ENCODE results near the gene TP53AIP1. TPM values are rescaled to one million over a fixed set of nuclear protein-coding genes. Genes with fewer than 3 reads are reported as not detected.

TP53AIP1 gene
- total RNA-seq, 3 donors from 2014 or later, result 0.25 to 0.55 (median 0.36) TPM

GRCh38 chr11:128896356-128896755 lies 46.3 kb downstream of the TP53AIP1 start:
- peaks cover 3% of the 10 kb centered on the region for H3K4me1 ChIP-seq (ENCODE audit: low read depth)
- no peak for TF ChIP-seq CTCF (IDR thresholded peaks at IDR 0.05)
- no peak overlapping the region for H3K4me3 ChIP-seq
- no peaks in the 10 kb centered on the region for H3K36me3 ChIP-seq (ENCODE audit: low read depth)
- H3K9me3 ChIP-seq, result no peaks in the 10 kb centered on the region
- ATAC-seq (no peak), DNase-seq (no peak)
- intact Hi-C loops (cut with DNase I, micrococcal nuclease), result no loop called here

- no peak overlapping the region for H3K4me3 ChIP-seq
- H3K4me1 ChIP-seq (ENCODE audit: low read depth), result peaks cover 5% of the 10 kb centered on the region
- DNase-seq, result no peak
- TF ChIP-seq CTCF (IDR thresholded peaks at IDR 0.05), result no peak
- ATAC-seq, result no peak
- intact Hi-C loops (cut with DNase I, micrococcal nuclease), result no loop called here
- H3K36me3 ChIP-seq (ENCODE audit: low read depth), result no peaks in the 10 kb centered on the region
- no peaks in the 10 kb centered on the region for H3K9me3 ChIP-seq
Measured at GRCh38 chr11:128895526-128895925, 47.1 kb downstream of the TP53AIP1 start.

GRCh38 chr11:128894685-128895084 lies 48.0 kb downstream of the TP53AIP1 start:
- no peak for TF ChIP-seq CTCF (IDR thresholded peaks at IDR 0.05)
- peak in 2 of 3 donors; percentile 60 to 68 for DNase-seq
- Histone ChIP-seq H3K9me3 (no peaks in the 10 kb centered on the region), H3K4me1 (ENCODE audit: low read depth) (peaks cover 10% of the 10 kb centered on the region), H3K36me3 (ENCODE audit: low read depth) (no peaks in the 10 kb centered on the region), H3K4me3 (no peak overlapping the region)
- ATAC-seq, result peak; percentile 79
- intact Hi-C loops (cut with DNase I, micrococcal nuclease), result no loop called here

- Histone ChIP-seq H3K9me3 (no peaks in the 10 kb centered on the region), H3K4me1 (ENCODE audit: low read depth) (peaks cover 10% of the 10 kb centered on the region), H3K36me3 (ENCODE audit: low read depth) (no peaks in the 10 kb centered on the region), H3K4me3 (no peak overlapping the region)
- DNase-seq (no peak), ATAC-seq (no peak)
- TF ChIP-seq CTCF (IDR thresholded peaks at IDR 0.05), result no peak
- intact Hi-C loops (cut with DNase I, micrococcal nuclease), result no loop called here
Measured at GRCh38 chr11:128894286-128894681, 48.4 kb downstream of the TP53AIP1 start.

GRCh38 chr11:128893578-128894285 lies 48.9 kb downstream of the TP53AIP1 start:
- intact Hi-C loops (cut with DNase I, micrococcal nuclease), result no loop called here
- H3K4me3 ChIP-seq, result no peak overlapping the region
- no peaks in the 10 kb centered on the region for H3K9me3 ChIP-seq
- H3K4me1 ChIP-seq (ENCODE audit: low read depth), result peaks cover 10% of the 10 kb centered on the region
- H3K36me3 ChIP-seq (ENCODE audit: low read depth), result no peaks in the 10 kb centered on the region
- no peak for DNase-seq
- TF ChIP-seq CTCF (IDR thresholded peaks at IDR 0.05), result no peak
- no peak for ATAC-seq
